Nephron (organoid): ENCODE measurements around the gene AKIRIN2.
A peak's percentile ranks its signal among the peaks of the same experiment; 100 is the strongest.

Experiments
- H3K27ac Mint-ChIP-seq, 3 experiments: 2 replicates each; pipeline ENCODE4 v1.8.0; 2020; ENCODE audit warnings: mixed read lengths in 3 of 3, mild to moderate bottlenecking in 2 of 3, moderate library complexity in 1 of 3
- H3K27me3 Mint-ChIP-seq: 2 replicates; pipeline ENCODE4 v1.8.0; 2021; ENCODE audit warnings: low read depth, mild to moderate bottlenecking, moderate library complexity, mixed read lengths
- H3K36me3 Mint-ChIP-seq: 2 replicates; pipeline ENCODE4 v1.8.0; 2020; ENCODE audit warnings: low read depth, mixed read lengths
- H3K4me1 Mint-ChIP-seq: 2 replicates; pipeline ENCODE4 v1.8.0; 2020; ENCODE audit warnings: mixed read lengths
- H3K4me3 Mint-ChIP-seq, 3 experiments: 2 replicates each; pipeline ENCODE4 v1.8.0; 2020; ENCODE audit warnings: mild to moderate bottlenecking in 3 of 3, mixed read lengths in 3 of 3, moderate library complexity in 2 of 3
- H3K9me3 Mint-ChIP-seq: 2 replicates; pipeline ENCODE4 v1.8.0; 2020; ENCODE audit warnings: mixed read lengths
- TF ChIP-seq, protein P1 (sequence below), 3 experiments: fragments of 200-600 bp; sonication (generic); IDR thresholded peaks; one replicate each; pipeline ENCODE4 v1.5.0; 2021; ENCODE audit warnings: antibody characterized with exemption in 3 of 3; ENCODE audit not compliant: unreplicated experiment in 3 of 3

The AKIRIN2 gene

DNA sequence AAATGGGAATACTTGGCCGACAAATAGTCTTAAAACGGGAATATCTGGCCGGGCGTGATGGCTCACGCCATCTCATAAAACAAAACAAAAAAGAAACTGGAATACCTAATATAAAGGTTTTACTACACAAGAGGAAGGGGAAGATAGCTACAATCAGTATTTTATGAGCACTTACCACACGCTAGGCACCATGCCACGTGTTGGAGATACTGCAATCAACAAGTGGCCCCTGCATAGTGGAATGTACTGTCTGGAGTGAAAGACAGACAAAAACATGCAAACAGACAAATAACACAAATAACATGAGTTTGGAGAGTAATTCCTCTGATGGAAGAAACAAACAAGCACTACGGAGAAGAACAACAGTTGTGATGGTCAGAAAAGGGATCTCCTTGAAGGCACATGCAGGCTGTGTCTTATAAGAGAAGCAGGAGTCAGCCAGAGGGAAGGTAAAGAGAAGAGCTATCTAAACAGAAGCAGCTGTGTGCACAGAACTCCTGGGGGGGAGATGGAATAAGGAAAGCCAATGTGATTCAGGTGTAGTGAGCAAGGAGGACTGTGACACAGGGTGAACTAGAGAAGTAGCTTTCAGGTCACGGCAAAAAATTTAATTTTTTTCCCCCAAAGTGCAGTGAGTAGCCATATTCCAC is 39.1 kb upstream of the AKIRIN2 start:
- Mint-ChIP-seq H3K4me3 (no peak overlapping the region), H3K27ac (no peak overlapping the region), H3K36me3 (no peaks in the 10 kb centered on the region), H3K4me1 (peaks cover 1% of the 10 kb centered on the region), H3K27me3 (peaks cover 5% of the 10 kb centered on the region), H3K9me3 (no peaks in the 10 kb centered on the region)
- TF ChIP-seq, protein P1, sequence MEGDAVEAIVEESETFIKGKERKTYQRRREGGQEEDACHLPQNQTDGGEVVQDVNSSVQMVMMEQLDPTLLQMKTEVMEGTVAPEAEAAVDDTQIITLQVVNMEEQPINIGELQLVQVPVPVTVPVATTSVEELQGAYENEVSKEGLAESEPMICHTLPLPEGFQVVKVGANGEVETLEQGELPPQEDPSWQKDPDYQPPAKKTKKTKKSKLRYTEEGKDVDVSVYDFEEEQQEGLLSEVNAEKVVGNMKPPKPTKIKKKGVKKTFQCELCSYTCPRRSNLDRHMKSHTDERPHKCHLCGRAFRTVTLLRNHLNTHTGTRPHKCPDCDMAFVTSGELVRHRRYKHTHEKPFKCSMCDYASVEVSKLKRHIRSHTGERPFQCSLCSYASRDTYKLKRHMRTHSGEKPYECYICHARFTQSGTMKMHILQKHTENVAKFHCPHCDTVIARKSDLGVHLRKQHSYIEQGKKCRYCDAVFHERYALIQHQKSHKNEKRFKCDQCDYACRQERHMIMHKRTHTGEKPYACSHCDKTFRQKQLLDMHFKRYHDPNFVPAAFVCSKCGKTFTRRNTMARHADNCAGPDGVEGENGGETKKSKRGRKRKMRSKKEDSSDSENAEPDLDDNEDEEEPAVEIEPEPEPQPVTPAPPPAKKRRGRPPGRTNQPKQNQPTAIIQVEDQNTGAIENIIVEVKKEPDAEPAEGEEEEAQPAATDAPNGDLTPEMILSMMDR (IDR thresholded peaks at IDR 0.05; ENCODE audit: unreplicated experiment in 3 of 3) = no peak

DNA sequence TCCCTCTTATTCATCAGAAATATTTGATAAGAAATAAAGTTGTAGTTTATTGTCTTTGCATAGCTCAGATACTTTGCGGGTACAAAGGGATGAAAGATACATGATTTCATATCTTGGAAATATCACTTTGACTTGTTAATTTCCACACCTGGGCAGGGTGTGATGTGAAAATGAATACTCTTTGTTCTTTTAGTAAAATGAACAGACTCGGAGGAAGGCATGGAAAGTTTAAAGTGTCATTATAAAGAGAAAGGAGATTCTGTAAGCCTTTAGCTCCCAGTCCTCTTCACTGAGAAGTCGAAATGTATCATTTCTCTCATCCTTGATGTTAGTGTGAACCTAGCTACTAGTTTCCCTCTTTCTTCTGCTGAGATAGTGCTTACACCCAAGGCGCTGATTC is 36.7 kb upstream of the AKIRIN2 start:
- no peak overlapping the region for H3K27ac Mint-ChIP-seq
- H3K4me3 Mint-ChIP-seq = no peak overlapping the region
- peaks cover 3% of the 10 kb centered on the region for H3K27me3 Mint-ChIP-seq
- H3K4me1 Mint-ChIP-seq = no peaks in the 10 kb centered on the region
- H3K9me3 Mint-ChIP-seq = peaks cover 5% of the 10 kb centered on the region
- H3K36me3 Mint-ChIP-seq = no peaks in the 10 kb centered on the region
- TF ChIP-seq, protein P1 (IDR thresholded peaks at IDR 0.05; ENCODE audit: unreplicated experiment in 3 of 3) = no peak

DNA sequence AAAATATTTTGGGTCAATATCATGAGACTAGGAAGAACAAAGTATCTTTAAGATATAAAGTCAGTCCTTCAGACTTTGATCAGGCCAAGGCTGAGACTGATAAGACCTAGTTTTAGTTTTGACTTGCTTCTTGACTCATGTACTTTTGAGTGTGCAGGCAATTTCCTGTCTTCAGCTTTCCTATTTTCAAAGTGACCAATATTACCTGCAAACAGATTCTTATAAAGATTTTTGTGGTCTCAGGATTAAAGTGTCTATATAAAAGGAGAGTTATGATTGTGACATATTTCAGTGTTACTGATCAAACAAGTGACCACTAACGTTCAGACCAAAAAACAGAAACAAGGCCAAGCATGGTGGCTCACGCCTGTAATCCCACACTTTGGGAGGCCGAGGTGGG is 36.0 kb upstream of the AKIRIN2 start:
- no peaks in the 10 kb centered on the region for H3K36me3 Mint-ChIP-seq
- H3K27ac Mint-ChIP-seq = no peak overlapping the region
- no peak overlapping the region for H3K4me3 Mint-ChIP-seq
- TF ChIP-seq, protein P1 (IDR thresholded peaks at IDR 0.05; ENCODE audit: unreplicated experiment in 3 of 3) = no peak
- no peaks in the 10 kb centered on the region for H3K27me3 Mint-ChIP-seq
- H3K4me1 Mint-ChIP-seq = no peaks in the 10 kb centered on the region
- H3K9me3 Mint-ChIP-seq = peaks cover 5% of the 10 kb centered on the region

DNA sequence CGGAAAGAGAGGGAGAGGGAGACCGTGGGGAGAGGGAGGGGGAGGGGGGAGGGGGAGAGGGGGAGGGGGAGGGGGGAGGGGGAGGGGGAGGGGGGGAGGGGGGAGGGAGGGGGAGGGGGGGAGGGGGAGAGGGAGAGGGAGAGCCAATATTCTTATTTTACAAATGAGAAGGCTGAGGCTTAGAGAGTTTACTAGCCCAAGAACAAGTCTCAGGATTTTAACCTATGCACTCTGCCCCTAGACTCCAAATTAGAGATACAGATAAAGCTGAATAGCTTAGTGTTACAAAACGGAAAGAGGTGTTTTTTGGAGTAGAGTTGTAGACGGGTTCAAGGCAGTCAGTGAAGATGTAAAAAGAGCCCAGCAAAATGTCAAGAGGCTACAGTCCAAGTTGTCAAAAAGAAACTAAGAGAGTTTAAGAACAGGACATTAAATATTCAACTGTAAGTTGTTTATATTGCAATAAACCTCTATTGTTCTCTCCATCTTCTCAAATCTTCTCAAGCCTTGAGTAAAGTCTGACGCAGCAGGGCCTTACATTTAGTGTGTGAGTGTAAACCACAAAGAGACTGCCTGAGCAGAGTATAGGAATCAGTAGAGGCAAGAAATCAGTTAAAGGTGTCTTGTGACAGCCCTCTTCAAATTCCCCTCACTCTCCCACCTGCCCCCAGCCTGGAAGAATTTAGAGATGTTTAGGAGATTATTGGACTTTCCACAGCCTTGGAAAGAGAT is 34.9 kb upstream of the AKIRIN2 start:
- Mint-ChIP-seq H3K27me3 (no peaks in the 10 kb centered on the region), H3K27ac (no peak overlapping the region), H3K9me3 (peaks cover 5% of the 10 kb centered on the region), H3K4me3 (no peak overlapping the region), H3K4me1 (peaks cover 6% of the 10 kb centered on the region), H3K36me3 (no peaks in the 10 kb centered on the region)
- TF ChIP-seq, protein P1 (IDR thresholded peaks at IDR 0.05; ENCODE audit: unreplicated experiment in 3 of 3) = no peak

DNA sequence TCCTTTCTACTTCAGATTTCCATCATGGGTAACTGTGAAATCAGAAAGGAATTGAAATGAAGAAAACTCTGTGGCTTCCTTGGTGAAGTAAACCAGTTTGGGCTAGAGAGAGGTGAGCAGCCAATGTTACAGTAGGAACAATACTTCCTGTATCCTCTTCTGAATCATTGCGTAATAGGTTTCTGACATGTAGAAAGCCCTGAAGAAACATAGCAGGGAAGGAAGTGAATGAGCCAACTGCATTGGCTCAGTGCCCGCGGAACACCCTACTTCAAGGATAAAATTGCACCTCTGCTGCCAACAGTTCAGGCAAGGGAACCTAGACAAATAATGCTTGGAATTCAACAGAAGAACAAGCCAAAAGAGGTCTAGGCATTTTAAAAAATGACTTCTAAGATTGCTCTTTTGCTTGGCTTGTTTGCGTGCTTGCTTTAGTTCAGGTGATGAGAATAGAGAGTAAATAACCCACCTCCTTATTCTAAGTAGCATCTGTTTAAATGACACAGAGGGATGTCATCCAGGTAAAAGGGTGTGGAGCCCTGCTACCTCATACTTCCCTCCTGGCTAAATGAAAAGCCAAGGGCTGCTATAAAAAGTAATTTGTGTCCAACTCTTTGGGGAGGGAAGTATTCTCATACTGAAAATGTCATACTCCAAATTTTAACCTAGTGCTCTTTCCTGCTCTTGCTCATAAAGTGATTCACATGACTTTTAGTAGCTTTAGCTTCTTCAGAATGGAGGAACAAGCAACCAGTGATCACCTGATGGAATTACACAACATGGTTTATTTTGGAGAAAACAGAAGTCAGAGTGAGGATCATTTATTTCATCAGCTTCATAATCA is 30.0 kb upstream of the AKIRIN2 start:
- peak overlapping the region in 2 of 3 experiments; percentile 32 to 52 for H3K27ac Mint-ChIP-seq
- no peaks in the 10 kb centered on the region for H3K36me3 Mint-ChIP-seq
- peaks cover 7% of the 10 kb centered on the region for H3K27me3 Mint-ChIP-seq
- H3K9me3 Mint-ChIP-seq = peaks cover 5% of the 10 kb centered on the region
- peaks cover 12% of the 10 kb centered on the region for H3K4me1 Mint-ChIP-seq
- H3K4me3 Mint-ChIP-seq = no peak overlapping the region
- TF ChIP-seq, protein P1 (IDR thresholded peaks at IDR 0.05; ENCODE audit: unreplicated experiment in 3 of 3) = no peak
